Esophagus squamous epithelium (tissue), 5 donors: ENCODE measurements around the gene ARHGEF40. TPM values are rescaled to one million over a fixed set of nuclear protein-coding genes. Genes with fewer than 3 reads are reported as not detected.
A peak's percentile ranks its signal among the peaks of the same experiment; 100 is the strongest.

Experiments
- DNase-seq: peaks from one replicate; lab custom pipeline; 2025; lab: John Stamatoyannopoulos, UW
- H3K27ac ChIP-seq, 4 donors: fragments of 200-600 bp; sonication (generic); one replicate each; pipeline ENCODE4 v1.5.1; 2016 to 2019; ENCODE audit warnings: mild to moderate bottlenecking in 1 of 4
- H3K27me3 ChIP-seq, 4 donors: fragments of 200-600 bp; sonication (generic); 1 replicate in 3 of 4; 2 replicates in 1 of 4; pipeline versions ENCODE4 v1.5.1 to v1.6.0; 2017 to 2021; ENCODE audit warnings: antibody characterized with exemption in 1 of 4
- H3K36me3 ChIP-seq, 3 donors: fragments of 200-600 bp; sonication (generic); one replicate each; pipeline ENCODE4 v1.5.1; 2016 to 2019
- H3K4me1 ChIP-seq, 3 donors: fragments of 200-600 bp; sonication (generic); one replicate each; pipeline ENCODE4 v1.5.1; 2017 to 2019
- H3K4me3 ChIP-seq, 4 donors: fragments of 200-600 bp; sonication (generic); 1 replicate in 3 of 4; 2 replicates in 1 of 4; pipeline ENCODE4 v1.5.1; 2016 to 2019; ENCODE audit warnings: mild to moderate bottlenecking in 2 of 4, moderate library complexity in 1 of 4
- H3K9me3 ChIP-seq, 3 donors: fragments of 200-600 bp; sonication (generic); one replicate each; pipeline ENCODE4 v1.5.1; 2016 to 2019
- POLR2A ChIP-seq, 4 donors: fragments of 450-650 bp; IDR thresholded peaks; one replicate each; pipeline ENCODE4 v1.6.1; 2017; ENCODE audit warnings: antibody characterized with exemption in 4 of 4, mild to moderate bottlenecking in 4 of 4, moderate library complexity in 3 of 4
- WGBS, 2 donors: methylation state at CpG; one replicate each; pipeline ENCODE4 v1.1.5; 2018; 5-methylcytosine and 5-hydroxymethylcytosine counted together
- intact Hi-C: fragments of 100-400 bp; cut with DNase I; formaldehyde crosslinking; loops from one replicate; pipeline ENCODE4 v1.15.0; 2022
- total RNA-seq, 4 donors: library from RNA; depleted of rRNA; stranded (reverse); fragments of >200 nt; gene quantifications; one replicate each; pipeline ENCODE4 v1.1.0, GENCODE V29; 2016
- TF ChIP-seq, protein P1 (sequence below), 6 experiments: fragments of 450-650 bp in 4 of 6; fragments of 200-600 bp in 2 of 6; sonication (generic) in 2 of 6; IDR thresholded peaks; one replicate each; pipeline ENCODE4 v1.5.1; 2016 to 2019; ENCODE audit warnings: antibody characterized with exemption in 6 of 6, mild to moderate bottlenecking in 4 of 6, moderate library complexity in 4 of 6
- donor health status: DM: yes; HTN: yes; CAD: no.

Gene ARHGEF40
- total RNA-seq, 4 donors from 2014 or later, result 1.3 to 10.3 (median 3.6) TPM

DNA sequence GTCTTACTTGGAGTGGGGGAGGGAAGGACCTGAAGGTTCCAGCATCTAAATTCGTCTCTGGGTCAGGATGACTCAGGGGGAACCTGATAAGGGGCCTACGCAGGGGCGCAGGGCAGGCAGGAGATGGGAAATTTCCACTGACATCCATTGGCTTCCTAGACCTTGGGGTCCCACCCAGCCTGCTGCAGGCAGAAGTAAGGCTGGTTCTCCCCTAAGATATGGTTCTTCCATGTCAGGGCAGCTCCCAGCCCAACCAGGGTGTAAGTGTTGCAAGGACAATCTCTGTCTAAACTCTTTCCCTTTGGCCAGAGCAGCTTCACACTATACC is 43.2 kb upstream of the ARHGEF40 start:
- peaks cover 0 to 5% (median 0%) of the 10 kb centered on the region in 3 donors for H3K36me3 ChIP-seq
- intact Hi-C loops, result no loop called here
- no peaks in the 10 kb centered on the region for H3K9me3 ChIP-seq
- peak overlapping the region; percentile 81 to 95 (median 90) for H3K27ac ChIP-seq
- peaks cover 12 to 49% (median 25%) of the 10 kb centered on the region in 3 donors for H3K4me1 ChIP-seq
- TF ChIP-seq, protein P1, sequence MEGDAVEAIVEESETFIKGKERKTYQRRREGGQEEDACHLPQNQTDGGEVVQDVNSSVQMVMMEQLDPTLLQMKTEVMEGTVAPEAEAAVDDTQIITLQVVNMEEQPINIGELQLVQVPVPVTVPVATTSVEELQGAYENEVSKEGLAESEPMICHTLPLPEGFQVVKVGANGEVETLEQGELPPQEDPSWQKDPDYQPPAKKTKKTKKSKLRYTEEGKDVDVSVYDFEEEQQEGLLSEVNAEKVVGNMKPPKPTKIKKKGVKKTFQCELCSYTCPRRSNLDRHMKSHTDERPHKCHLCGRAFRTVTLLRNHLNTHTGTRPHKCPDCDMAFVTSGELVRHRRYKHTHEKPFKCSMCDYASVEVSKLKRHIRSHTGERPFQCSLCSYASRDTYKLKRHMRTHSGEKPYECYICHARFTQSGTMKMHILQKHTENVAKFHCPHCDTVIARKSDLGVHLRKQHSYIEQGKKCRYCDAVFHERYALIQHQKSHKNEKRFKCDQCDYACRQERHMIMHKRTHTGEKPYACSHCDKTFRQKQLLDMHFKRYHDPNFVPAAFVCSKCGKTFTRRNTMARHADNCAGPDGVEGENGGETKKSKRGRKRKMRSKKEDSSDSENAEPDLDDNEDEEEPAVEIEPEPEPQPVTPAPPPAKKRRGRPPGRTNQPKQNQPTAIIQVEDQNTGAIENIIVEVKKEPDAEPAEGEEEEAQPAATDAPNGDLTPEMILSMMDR (IDR thresholded peaks at IDR 0.05), result no peak
- no peak for TF ChIP-seq POLR2A (IDR thresholded peaks at IDR 0.05)
- H3K4me3 ChIP-seq, result no peak overlapping the region
- no peak for DNase-seq
- H3K27me3 ChIP-seq, result no peaks in the 10 kb centered on the region
- 45% methylated on average over 3 of the region's 3 CpGs; no CpG with 5 or more reads in 1 of the 2 donors for WGBS, 2 donors

DNA sequence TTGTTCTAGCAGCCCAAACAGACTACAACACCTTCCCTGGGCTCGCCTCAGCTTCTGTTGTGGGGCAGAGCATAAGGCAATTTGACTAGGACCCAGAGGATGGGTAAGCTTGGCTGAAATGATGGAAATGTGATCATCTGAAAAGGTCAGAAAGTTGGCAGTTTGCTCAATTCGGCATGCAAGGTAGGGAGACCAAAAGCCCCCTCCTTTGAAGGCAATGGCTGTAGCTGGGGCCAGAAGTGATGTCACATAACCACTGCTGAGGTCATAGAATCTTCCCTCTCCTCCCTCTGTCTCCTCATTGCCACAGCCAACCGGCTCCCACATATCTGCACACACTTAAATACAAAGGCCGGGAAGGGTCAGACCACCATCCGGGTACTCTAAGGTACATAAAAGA is 40.2 kb upstream of the ARHGEF40 start, which contains the start of gene TPPP2:
TPPP2 (plus strand) TSS at position 301 of the 400 bp plus-strand sequence. CDS start 365 bp downstream, outside the sequence.
- Histone ChIP-seq H3K9me3 (no peaks in the 10 kb centered on the region), H3K27me3 (no peaks in the 10 kb centered on the region), H3K27ac (no peak within 1 kb of the TSS), H3K4me3 (no peak within 1 kb of the TSS), H3K36me3 (no peaks in the 10 kb centered on the region), H3K4me1 (peaks cover 0 to 28% (median 9%) of the 10 kb centered on the region in 3 donors)
- intact Hi-C loops, result no loop called here
- WGBS, 2 donors, result 78 to 79% methylated on average over 4 to 5 of the region's 5 CpGs
- TF ChIP-seq POLR2A (IDR thresholded peaks at IDR 0.05), result no peak
- TF ChIP-seq, protein P1 (IDR thresholded peaks at IDR 0.05), result no peak
- DNase-seq, result no peak

DNA sequence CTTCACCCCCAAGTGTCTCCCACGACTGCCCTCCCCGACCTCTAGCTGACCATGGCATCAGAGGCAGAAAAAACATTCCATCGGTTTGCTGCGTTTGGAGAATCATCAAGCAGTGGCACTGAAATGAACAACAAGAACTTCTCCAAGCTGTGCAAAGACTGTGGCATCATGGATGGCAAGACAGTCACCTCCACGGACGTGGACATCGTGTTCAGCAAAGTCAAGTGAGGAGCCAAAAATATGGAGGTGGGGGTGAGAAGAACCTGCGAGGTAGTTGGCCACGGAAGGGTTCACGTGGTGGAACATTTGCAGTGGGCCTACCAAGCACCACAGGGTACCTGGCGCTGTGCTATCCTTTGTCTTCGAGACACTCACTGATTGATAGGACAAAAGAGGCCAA is 39.6 kb upstream of the ARHGEF40 start:
- TF ChIP-seq, protein P1 (IDR thresholded peaks at IDR 0.05), result no peak
- TF ChIP-seq POLR2A (IDR thresholded peaks at IDR 0.05), result no peak
- intact Hi-C loops, result no loop called here
- WGBS, 2 donors, result 83 to 88% methylated on average over 12 of the region's 12 CpGs

DNA sequence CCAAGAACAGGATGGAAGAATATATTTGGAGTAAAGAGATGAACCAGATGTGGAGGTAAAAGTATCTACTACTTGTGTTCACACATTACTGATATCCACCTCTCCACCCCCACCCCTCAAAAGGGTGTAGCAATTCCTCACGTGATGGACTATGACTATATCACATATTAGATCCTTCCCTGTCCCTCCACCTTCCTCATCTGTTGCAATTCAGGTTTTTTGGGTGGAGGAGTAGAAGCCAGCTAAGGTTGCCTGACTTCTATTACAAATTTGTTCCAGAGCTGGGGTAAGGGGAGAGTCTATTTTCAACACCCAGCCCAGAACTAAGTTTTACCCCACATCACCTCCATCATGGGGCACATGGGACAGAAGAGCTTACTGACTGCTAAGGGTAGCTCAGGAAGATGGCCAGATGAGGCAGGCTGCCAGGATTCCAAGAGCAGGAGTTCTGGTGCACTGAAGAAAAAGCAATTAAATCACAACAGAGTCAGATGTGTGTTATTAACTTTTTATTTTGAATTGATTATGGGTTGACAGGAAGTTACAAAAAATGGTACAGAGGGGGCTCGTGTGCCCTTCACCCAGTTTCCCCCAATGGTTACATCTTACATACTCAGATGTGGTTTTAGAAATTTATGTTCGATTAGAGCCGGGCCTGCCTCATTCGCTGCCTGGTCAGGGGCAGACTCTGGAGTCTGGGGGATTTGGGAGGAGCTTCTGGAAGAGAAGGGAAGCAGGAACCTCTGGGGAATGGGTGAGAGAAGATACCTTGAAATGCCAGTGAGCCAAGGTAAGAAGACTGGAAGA is 37.6 kb upstream of the ARHGEF40 start:
- intact Hi-C loops, result no loop called here
- Histone ChIP-seq H3K27ac (no peak overlapping the region), H3K27me3 (no peaks in the 10 kb centered on the region), H3K4me3 (no peak overlapping the region), H3K36me3 (no peaks in the 10 kb centered on the region), H3K4me1 (peaks cover 0 to 16% (median 0%) of the 10 kb centered on the region in 3 donors), H3K9me3 (no peaks in the 10 kb centered on the region)
- 72 to 75% methylated on average over 5 of the region's 5 CpGs for WGBS, 2 donors
- DNase-seq, result no peak
- TF ChIP-seq, protein P1 (IDR thresholded peaks at IDR 0.05), result no peak
- no peak for TF ChIP-seq POLR2A (IDR thresholded peaks at IDR 0.05)

More for the DNA sequence above, 39.6 kb upstream of the ARHGEF40 start:
- no peak overlapping the region for H3K27ac ChIP-seq
- H3K4me1 ChIP-seq, result peaks cover 0 to 23% (median 9%) of the 10 kb centered on the region in 3 donors
- H3K9me3 ChIP-seq, result no peaks in the 10 kb centered on the region
- no peak for DNase-seq
- H3K4me3 ChIP-seq, result no peak overlapping the region
- H3K36me3 ChIP-seq, result no peaks in the 10 kb centered on the region
- H3K27me3 ChIP-seq, result no peaks in the 10 kb centered on the region

DNA sequence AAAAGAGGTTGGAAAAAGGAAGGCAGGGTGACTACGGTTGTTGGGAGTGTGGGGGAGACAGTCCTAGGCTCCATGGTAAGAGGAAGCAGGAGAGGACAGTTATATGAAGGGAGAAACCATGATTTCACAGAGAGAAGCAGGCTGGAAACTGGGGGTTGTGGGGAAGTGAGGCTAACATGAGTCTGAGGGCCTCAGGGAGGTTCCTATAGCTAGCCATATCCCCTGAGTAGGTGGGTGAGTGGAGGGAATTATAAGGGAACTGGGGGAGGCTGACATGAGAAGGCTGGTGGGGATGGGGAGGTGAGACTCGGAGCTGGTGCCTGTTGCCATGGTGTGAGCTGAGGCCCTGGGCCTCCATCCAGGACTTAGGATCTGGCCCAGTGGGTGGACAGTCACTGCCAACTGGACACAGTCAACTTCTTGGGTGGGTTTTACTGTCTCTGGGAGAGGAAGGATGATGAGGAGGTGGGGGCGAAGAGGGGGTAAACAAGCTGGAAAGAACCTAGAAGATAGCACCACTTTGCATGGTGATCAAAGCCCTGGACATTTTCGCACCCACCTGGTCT is 36.9 kb upstream of the ARHGEF40 start:
- 80 to 81% methylated on average over 4 of the region's 4 CpGs for WGBS, 2 donors

More for the DNA sequence above, 36.9 kb upstream of the ARHGEF40 start:
- no peak for DNase-seq
- TF ChIP-seq, protein P1 (IDR thresholded peaks at IDR 0.05), result no peak
- TF ChIP-seq POLR2A (IDR thresholded peaks at IDR 0.05), result no peak
- Histone ChIP-seq H3K36me3 (no peaks in the 10 kb centered on the region), H3K9me3 (no peaks in the 10 kb centered on the region), H3K27me3 (no peaks in the 10 kb centered on the region), H3K27ac (no peak overlapping the region), H3K4me1 (peaks cover 1 to 21% (median 4%) of the 10 kb centered on the region in 3 donors), H3K4me3 (no peak overlapping the region)
- intact Hi-C loops, result no loop called here
